SH-SY5Y (cell line): ENCODE results near the gene TRABD2B.

Source experiments
- GATA2 ChIP-seq: IDR thresholded peaks from 2 replicates; pipeline ENCODE4 v1.6.1; 2011; ENCODE audit warnings: mild to moderate bottlenecking, low read depth, low read length
- GATA3 ChIP-seq: IDR thresholded peaks from 2 replicates; pipeline ENCODE4 v1.6.1; 2011; ENCODE audit warnings: low read depth, mild to moderate bottlenecking, low read length, moderate library complexity

Gene TRABD2B

GRCh38 chr1:48028218-48029069 is 31.3 kb upstream of the TRABD2B start:
- TF ChIP-seq GATA3, result no peak
- TF ChIP-seq GATA2, result no peak

GRCh38 chr1:48027533-48027835 is 30.3 kb upstream of the TRABD2B start:
- TF ChIP-seq GATA2, result no peak
- TF ChIP-seq GATA3, result no peak

GRCh38 chr1:48026701-48027532 is 29.7 kb upstream of the TRABD2B start:
- TF ChIP-seq GATA3 (no peak), GATA2 (no peak)

GRCh38 chr1:48026275-48026674 is 29.1 kb upstream of the TRABD2B start:
- TF ChIP-seq GATA2 (no peak), GATA3 (no peak)

DNA sequence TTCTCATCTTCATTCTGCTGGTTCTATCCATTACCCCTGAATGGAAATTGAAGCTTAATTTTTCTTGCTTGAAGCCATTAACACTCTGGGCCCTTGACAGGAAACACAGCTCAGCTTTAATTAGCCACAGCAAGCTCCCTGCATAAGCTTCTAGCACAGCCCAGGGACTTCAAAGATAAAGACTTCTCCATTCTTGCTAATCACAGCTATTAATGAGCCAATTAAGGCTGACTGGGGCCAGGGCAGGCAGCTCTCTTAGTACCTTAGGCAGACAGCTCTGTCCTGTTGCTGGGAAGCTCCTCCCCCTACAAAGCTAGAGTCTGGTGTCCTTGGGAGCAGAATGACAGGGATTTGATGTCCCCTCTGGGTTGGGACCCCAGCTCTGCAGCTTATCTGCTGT is 27.9 kb upstream of the TRABD2B start:
- TF ChIP-seq GATA2 (no peak), GATA3 (no peak)

GRCh38 chr1:48023488-48023887 is 26.3 kb upstream of the TRABD2B start:
- TF ChIP-seq GATA3 (no peak), GATA2 (no peak)

DNA sequence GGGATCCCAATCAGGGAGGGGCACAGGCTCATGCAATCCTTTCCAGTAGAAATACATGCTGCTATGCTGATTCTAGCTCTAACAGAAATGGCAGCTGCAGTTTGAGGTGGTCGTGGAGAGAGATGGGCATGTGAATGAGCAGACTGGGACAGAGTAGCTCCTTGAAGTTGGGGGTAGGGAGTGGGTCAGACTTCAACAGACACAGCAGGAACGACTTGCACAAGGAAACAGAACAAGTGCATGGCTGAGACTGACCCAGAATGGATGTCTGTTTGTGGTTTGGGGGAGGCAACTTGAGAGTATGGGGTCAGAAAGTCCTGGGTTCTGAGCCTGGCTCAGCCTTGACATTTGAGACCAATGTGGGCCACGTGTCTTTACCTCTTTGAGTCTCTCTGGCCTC is 25.1 kb upstream of the TRABD2B start:
- TF ChIP-seq GATA2 (no peak), GATA3 (no peak)

DNA sequence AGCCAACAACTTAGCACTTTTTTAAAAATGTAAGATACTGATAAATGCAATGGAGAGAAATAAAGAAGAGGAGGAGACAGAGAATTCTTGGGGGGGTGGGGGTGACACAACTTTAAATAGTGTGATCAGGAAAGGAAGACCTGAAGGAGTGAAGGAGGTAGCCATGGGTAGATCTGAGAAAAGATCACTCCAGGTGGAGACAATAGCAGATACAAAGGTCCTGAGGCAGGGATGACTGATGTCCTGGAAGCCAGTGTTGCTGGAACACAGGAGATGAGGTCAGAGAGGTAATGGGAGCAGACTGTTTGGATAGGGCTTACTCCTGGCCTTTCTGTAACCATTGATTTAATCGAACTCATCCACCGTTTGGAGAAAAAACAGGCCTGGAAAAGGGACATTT is 24.6 kb upstream of the TRABD2B start:
- TF ChIP-seq GATA3 (no peak), GATA2 (no peak)

GRCh38 chr1:48019714-48020315 is 22.6 kb upstream of the TRABD2B start:
- TF ChIP-seq GATA2, result no peak
- no peak for TF ChIP-seq GATA3

DNA sequence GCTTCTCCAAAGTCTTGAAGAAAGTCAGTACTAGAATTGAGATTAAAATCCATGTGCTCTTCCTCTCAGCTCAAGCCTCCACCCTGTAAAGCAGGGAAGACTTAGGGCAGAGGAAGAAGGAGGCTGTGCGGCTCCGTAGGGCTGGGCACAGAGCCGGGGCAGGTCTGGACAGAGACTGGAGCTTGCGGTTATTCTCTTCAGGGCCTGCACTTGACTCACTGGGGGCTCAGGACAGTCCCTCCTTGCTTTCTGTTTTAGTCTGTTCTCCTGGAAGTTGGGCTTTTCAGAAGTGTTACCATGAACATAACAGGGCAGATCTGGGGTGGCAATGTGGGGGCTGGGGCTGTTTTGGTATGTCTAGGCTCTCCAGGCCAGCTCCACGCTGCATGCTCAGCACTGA is 21.6 kb upstream of the TRABD2B start:
- TF ChIP-seq GATA2 (no peak), GATA3 (no peak)

GRCh38 chr1:48017716-48018115 is 20.5 kb upstream of the TRABD2B start:
- TF ChIP-seq GATA2 (no peak), GATA3 (no peak)

DNA sequence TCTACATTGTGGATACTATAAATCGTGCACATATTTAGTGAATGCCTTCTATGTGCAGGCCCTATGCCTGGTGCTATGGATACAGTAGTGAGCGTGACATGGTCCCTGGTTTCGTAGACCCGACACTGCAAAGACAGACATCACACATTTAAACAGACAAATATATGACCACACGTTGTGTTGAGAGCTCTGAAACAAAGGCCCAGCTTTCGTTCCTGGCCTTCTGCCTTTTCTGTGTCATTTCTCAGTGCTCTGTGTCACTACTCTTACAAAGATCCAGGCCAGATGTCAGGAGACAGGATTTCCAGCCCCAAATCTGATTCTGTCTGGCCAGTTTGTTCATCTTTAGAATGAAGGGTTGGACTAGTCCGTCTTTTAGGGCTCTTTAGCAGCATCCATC is 19.3 kb upstream of the TRABD2B start:
- TF ChIP-seq GATA2 (no peak), GATA3 (no peak)

GRCh38 chr1:48013270-48013669 is 16.1 kb upstream of the TRABD2B start:
- TF ChIP-seq GATA3, result no peak
- no peak for TF ChIP-seq GATA2

DNA sequence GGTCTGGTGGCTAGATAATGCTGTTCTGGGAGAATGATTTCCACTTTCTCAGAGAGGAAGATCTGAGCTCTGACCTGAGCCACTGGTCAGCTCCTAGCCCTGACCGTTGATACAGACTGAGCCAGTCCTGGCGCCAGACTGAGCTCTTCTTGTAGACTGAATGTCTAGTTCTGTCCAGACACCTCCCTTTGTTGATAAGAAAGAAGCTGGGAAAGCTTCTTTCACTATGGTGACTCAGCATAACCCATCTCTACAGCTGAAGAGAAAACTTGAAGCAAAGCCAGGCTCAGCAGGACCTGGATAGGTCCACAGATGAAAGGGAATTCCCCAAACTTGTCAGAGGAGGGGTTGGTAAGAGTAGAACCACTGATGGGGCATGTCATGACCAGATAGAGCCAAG is 9.9 kb upstream of the TRABD2B start:
- TF ChIP-seq GATA2 (no peak), GATA3 (no peak)
